ENCODE results near the gene RAPGEF1.

- no peak for TF ChIP-seq GABPA (tag; conservative IDR thresholded peaks at IDR 0.05; ENCODE audit: low read depth)
- TF ChIP-seq NR2C1 (IDR thresholded peaks at IDR 0.05): no peak
- no peak for TF ChIP-seq NR2C1 (tag; IDR thresholded peaks at IDR 0.05)
- no peak for TF ChIP-seq CUX1 (CRISPR knock-in tag; IDR thresholded peaks at IDR 0.05)
- TF ChIP-seq SMC3 (conservative IDR thresholded peaks at IDR 0.05; ENCODE audit: insufficient read depth, low read depth, low read length): no peak
Measured at GRCh38 chr9:131675437-131676022, 64.3 kb downstream of the RAPGEF1 start.
